Ascending aorta (tissue), 2 donors: ENCODE results near the gene LTBP1. TPM values are rescaled to one million over a fixed set of nuclear protein-coding genes. Genes with fewer than 3 reads are reported as not detected.

Source experiments
- DNase-seq, 2 donors: peaks; one replicate each; pipeline ENCODE4 v3.0.0-alpha.2; 2019; ENCODE audit warnings: low spot score in 2 of 2
- H3K27ac ChIP-seq, 2 donors: fragments of 200-600 bp; sonication (generic); one replicate each; pipeline ENCODE4 v1.5.1; 2016 to 2017; ENCODE audit warnings: mild to moderate bottlenecking in 1 of 2
- H3K27me3 ChIP-seq: fragments of 200-600 bp; sonication (generic); one replicate; pipeline ENCODE4 v1.5.1; 2017
- H3K36me3 ChIP-seq, 2 donors: fragments of 200-600 bp; sonication (generic); one replicate each; pipeline ENCODE4 v1.5.1; 2016
- H3K4me1 ChIP-seq, 2 donors: fragments of 200-600 bp; sonication (generic); one replicate each; pipeline ENCODE4 v1.5.1; 2016 to 2017; ENCODE audit warnings: mild to moderate bottlenecking in 1 of 2
- H3K4me3 ChIP-seq, 2 donors: fragments of 200-600 bp; sonication (generic); one replicate each; pipeline ENCODE4 v1.5.1; 2016 to 2017; ENCODE audit warnings: mild to moderate bottlenecking in 1 of 2
- H3K9me3 ChIP-seq, 2 donors: fragments of 200-600 bp; sonication (generic); one replicate each; pipeline ENCODE4 v1.5.1; 2016
- intact Hi-C: fragments of 100-400 bp; cut with DNase I; formaldehyde crosslinking; loops from one replicate; pipeline ENCODE4 v1.15.1; 2023
- total RNA-seq: library from RNA; depleted of rRNA; stranded (reverse); fragments of >200 nt; gene quantifications from one replicate; pipeline ENCODE4 v1.1.0, GENCODE V29; 2016
- TF ChIP-seq, protein P1 (sequence below), 3 experiments: fragments of 200-600 bp in 2 of 3; fragments of 450-650 bp in 1 of 3; sonication (generic) in 2 of 3; IDR thresholded peaks; one replicate each; pipeline ENCODE4 v1.5.1; 2016 to 2019; ENCODE audit warnings: antibody characterized with exemption in 3 of 3, mild to moderate bottlenecking in 1 of 3, moderate library complexity in 1 of 3

LTBP1 gene
- total RNA-seq, 1 donor from 2014 or later = 295 TPM

DNA sequence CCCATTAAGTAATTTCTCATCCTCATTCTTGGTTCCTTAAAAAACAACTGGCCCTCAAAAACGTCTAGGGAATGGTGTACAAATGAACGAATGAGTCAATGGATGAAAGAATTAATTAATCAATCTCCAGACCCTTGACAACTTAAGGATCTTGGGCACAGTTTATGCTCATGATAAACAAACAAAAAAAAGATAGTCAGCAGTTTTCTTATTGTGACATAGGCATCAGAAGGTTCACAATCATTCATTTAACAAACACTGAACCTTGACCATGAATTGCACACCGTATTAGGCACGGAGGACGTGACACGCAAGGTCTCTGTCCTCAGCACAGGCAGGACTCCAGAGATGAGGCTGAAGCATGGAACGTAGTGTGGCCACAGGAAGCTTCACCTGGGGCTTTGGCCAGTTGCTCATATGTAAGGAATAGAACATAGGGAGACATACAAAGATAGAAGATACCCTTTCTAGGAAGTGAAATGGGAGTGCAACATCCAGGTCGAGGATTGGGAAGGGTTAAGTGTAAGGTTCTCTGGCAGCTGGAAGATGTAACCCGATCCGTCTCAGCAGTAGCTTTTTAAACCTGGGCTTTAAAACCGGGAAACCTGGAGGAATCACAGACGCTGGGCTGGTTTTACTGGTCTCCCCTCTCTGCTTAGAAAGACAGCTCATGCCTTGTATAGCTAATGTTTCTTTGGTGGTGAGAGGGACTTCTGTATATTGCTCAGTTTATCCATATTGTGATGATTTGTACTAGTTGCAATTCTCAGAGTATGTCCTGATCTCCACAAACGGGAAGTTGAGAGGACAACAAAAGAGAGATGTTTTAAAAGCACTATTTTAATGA is 8.9 kb upstream of the LTBP1 start:
- H3K9me3 ChIP-seq = no peaks in the 10 kb centered on the region
- DNase-seq = no peak
- H3K27me3 ChIP-seq = no peaks in the 10 kb centered on the region
- H3K36me3 ChIP-seq = no peaks in the 10 kb centered on the region
- no peak overlapping the region for H3K27ac ChIP-seq
- no peaks in the 10 kb centered on the region for H3K4me1 ChIP-seq
- H3K4me3 ChIP-seq = no peak overlapping the region
- TF ChIP-seq, protein P1, sequence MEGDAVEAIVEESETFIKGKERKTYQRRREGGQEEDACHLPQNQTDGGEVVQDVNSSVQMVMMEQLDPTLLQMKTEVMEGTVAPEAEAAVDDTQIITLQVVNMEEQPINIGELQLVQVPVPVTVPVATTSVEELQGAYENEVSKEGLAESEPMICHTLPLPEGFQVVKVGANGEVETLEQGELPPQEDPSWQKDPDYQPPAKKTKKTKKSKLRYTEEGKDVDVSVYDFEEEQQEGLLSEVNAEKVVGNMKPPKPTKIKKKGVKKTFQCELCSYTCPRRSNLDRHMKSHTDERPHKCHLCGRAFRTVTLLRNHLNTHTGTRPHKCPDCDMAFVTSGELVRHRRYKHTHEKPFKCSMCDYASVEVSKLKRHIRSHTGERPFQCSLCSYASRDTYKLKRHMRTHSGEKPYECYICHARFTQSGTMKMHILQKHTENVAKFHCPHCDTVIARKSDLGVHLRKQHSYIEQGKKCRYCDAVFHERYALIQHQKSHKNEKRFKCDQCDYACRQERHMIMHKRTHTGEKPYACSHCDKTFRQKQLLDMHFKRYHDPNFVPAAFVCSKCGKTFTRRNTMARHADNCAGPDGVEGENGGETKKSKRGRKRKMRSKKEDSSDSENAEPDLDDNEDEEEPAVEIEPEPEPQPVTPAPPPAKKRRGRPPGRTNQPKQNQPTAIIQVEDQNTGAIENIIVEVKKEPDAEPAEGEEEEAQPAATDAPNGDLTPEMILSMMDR (IDR thresholded peaks at IDR 0.05) = no peak
- intact Hi-C loops = no loop called here

DNA sequence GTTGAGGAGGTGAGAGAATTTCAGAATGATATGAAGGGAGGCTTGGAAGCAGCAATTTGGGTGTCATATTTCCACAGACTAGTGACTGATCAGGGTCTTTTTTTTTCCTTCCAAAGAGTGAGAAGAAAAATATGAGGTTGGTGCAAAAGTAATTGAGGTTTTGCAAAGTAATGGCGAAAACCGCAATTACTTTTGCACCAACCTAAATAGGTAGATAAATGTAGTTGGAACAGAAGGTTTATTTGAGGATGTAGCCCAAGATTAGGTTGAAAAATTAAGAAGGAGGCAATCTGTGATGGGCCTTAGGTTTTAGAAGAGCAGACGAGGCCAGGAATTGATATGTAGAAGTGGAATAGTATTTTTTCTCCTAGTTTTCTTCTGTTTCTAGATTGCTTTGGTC is 7.8 kb upstream of the LTBP1 start:
- H3K27ac ChIP-seq = no peak overlapping the region
- no peaks in the 10 kb centered on the region for H3K9me3 ChIP-seq
- TF ChIP-seq, protein P1 (IDR thresholded peaks at IDR 0.05) = no peak
- H3K4me1 ChIP-seq = no peaks in the 10 kb centered on the region
- intact Hi-C loops = no loop called here
- no peaks in the 10 kb centered on the region for H3K27me3 ChIP-seq
- DNase-seq = no peak
- no peak overlapping the region for H3K4me3 ChIP-seq
- no peaks in the 10 kb centered on the region for H3K36me3 ChIP-seq

GRCh38 chr2:32940316-32940997 is 6.3 kb upstream of the LTBP1 start:
- no peak for DNase-seq
- H3K4me3 ChIP-seq = no peak overlapping the region
- intact Hi-C loops = loop anchor here (10.0 kb wide), 3 partner anchors 316 to 644 kb away; partner anchors contain the start of gene TTC27
- H3K36me3 ChIP-seq = no peaks in the 10 kb centered on the region
- no peaks in the 10 kb centered on the region for H3K4me1 ChIP-seq
- TF ChIP-seq, protein P1 (IDR thresholded peaks at IDR 0.05) = no peak
- H3K27me3 ChIP-seq = no peaks in the 10 kb centered on the region
- no peaks in the 10 kb centered on the region for H3K9me3 ChIP-seq
- H3K27ac ChIP-seq = no peak overlapping the region

GRCh38 chr2:32941944-32942690 is 4.6 kb upstream of the LTBP1 start:
- Histone ChIP-seq H3K27ac (no peak overlapping the region), H3K4me1 (no peaks in the 10 kb centered on the region), H3K36me3 (no peaks in the 10 kb centered on the region), H3K27me3 (no peaks in the 10 kb centered on the region), H3K4me3 (no peak overlapping the region), H3K9me3 (no peaks in the 10 kb centered on the region)
- TF ChIP-seq, protein P1 (IDR thresholded peaks at IDR 0.05) = no peak
- DNase-seq = no peak
- intact Hi-C loops = loop anchor here (10.0 kb wide), 3 partner anchors 317 to 643 kb away; partner anchors contain the start of gene TTC27

DNA sequence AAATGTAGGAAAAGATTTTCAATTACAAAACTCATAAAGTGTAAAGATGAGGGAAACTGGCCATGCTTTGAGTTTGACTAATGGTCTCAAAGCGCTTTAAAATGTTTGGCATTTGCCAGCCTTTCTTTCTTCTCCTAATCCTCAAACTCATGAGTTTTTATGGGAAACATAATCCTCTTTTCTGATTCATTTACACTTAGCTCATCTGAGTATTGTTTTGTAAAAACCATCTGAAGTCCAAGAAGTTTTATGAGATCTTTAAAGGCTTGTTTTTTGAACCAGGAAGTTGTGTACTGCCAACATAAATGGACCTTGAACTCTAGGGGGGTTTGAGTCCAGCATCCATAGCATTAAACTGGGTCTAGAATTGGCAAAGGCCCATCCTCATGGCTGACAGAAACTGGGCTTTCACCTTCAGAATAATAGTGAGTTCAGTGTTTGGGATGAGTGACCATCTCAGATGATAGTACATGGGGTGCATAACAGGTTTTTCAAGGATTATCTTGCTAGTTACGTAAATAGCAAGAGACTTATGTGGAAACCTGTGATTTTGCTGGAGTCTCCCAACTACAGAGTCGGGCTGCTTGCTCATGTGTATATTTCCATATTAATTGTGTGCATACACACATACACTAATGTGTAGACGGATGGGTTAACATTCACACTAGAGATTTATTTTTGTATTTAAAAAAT is 3.8 kb upstream of the LTBP1 start:
- no peak overlapping the region for H3K27ac ChIP-seq
- no peak for DNase-seq
- no peak overlapping the region for H3K4me3 ChIP-seq
- H3K36me3 ChIP-seq = no peaks in the 10 kb centered on the region
- no peaks in the 10 kb centered on the region for H3K27me3 ChIP-seq
- no peaks in the 10 kb centered on the region for H3K9me3 ChIP-seq
- intact Hi-C loops = loop anchor here (10.0 kb wide), 3 partner anchors 318 to 642 kb away; partner anchors contain the start of gene TTC27
- TF ChIP-seq, protein P1 (IDR thresholded peaks at IDR 0.05) = no peak
- H3K4me1 ChIP-seq = no peaks in the 10 kb centered on the region
